Kidney epithelial cell (primary cell): ENCODE measurements around the gene XCL1. TPM values are rescaled to one million over a fixed set of nuclear protein-coding genes. Genes with fewer than 3 reads are reported as not detected.

Experiments
- DNase-seq: peaks from one replicate; pipeline ENCODE4 v3.0.0-alpha.2; 2010; ENCODE audit warnings: low read depth
- H3K27me3 ChIP-seq: 2 replicates; pipeline ENCODE4 v1.6.0; 2011; ENCODE audit warnings: low read length; ENCODE audit not compliant: control insufficient read depth, insufficient read depth
- H3K36me3 ChIP-seq: 2 replicates; pipeline ENCODE4 v1.5.1; 2011; ENCODE audit warnings: low read length; ENCODE audit not compliant: control insufficient read depth, insufficient read depth
- H3K4me3 ChIP-seq: 2 replicates; pipeline ENCODE4 v1.5.1; 2011; ENCODE audit warnings: low read depth, mild to moderate bottlenecking, control low read depth, low read length
- CTCF ChIP-seq: IDR thresholded peaks from 2 replicates; pipeline ENCODE4 v1.5.1; 2011; ENCODE audit warnings: mild to moderate bottlenecking, moderate library complexity, low read length, control low read depth, inconsistent platforms; ENCODE audit not compliant: insufficient read depth, poor library complexity, severe bottlenecking
- total RNA-seq: library from RNA; depleted of rRNA; stranded (reverse); fragments of >200 nt; gene quantifications from 2 replicates; pipeline ENCODE4 v1.2.3, GENCODE V29; 2015

The XCL1 gene
- total RNA-seq, 1 donor from 2014 or later, result not detected

- Histone ChIP-seq H3K36me3 (no peaks in the 10 kb centered on the region), H3K27me3 (no peaks in the 10 kb centered on the region), H3K4me3 (no peak overlapping the region)
- no peak for TF ChIP-seq CTCF
- peak; percentile 41 for DNase-seq
These were observed 32.7 kb downstream of the XCL1 start for GRCh38 chr1:168608796-168609715.

- no peak for DNase-seq
- Histone ChIP-seq H3K36me3 (no peaks in the 10 kb centered on the region), H3K4me3 (no peak overlapping the region), H3K27me3 (no peaks in the 10 kb centered on the region)
- peak; percentile 12 for TF ChIP-seq CTCF
These were observed 33.5 kb downstream of the XCL1 start for GRCh38 chr1:168609741-168610510.

- TF ChIP-seq CTCF, result no peak
- DNase-seq, result no peak
- Histone ChIP-seq H3K4me3 (no peak overlapping the region), H3K36me3 (no peaks in the 10 kb centered on the region), H3K27me3 (no peaks in the 10 kb centered on the region)
These were observed 36.6 kb downstream of the XCL1 start for GRCh38 chr1:168613038-168613451.

- no peaks in the 10 kb centered on the region for H3K27me3 ChIP-seq
- no peak for TF ChIP-seq CTCF
- H3K4me3 ChIP-seq, result no peak overlapping the region
- no peaks in the 10 kb centered on the region for H3K36me3 ChIP-seq
- no peak for DNase-seq
These were observed 37.4 kb downstream of the XCL1 start for GRCh38 chr1:168613691-168614231.

GRCh38 chr1:168614235-168614634, 37.8 kb downstream of the XCL1 start:
- Histone ChIP-seq H3K36me3 (no peaks in the 10 kb centered on the region), H3K4me3 (no peak overlapping the region), H3K27me3 (no peaks in the 10 kb centered on the region)
- DNase-seq, result no peak
- no peak for TF ChIP-seq CTCF
